MM.1S (cell line): Measurements from ENCODE around the gene NME3.

Experiments used
- DNase-seq: peaks from one replicate; pipeline ENCODE4 v3.0.0-alpha.2; 2015
- H2AFZ ChIP-seq: fragments of 300-600 bp; sonication (generic); 2 replicates; pipeline ENCODE4 v1.6.0; 2016; ENCODE audit warnings: antibody characterized with exemption, low read length
- H3F3A ChIP-seq: fragments of 300-600 bp; sonication (generic); 2 replicates; pipeline ENCODE4 v1.6.1; 2016; ENCODE audit warnings: mild to moderate bottlenecking, antibody characterized with exemption, low read length, moderate library complexity, mixed read lengths; ENCODE audit not compliant: insufficient read depth
- H3K27ac ChIP-seq: fragments of 300-600 bp; sonication (generic); 2 replicates; pipeline ENCODE4 v1.5.1; 2016; ENCODE audit warnings: mild to moderate bottlenecking, low read length
- H3K27me3 ChIP-seq: fragments of 300-600 bp; sonication (generic); replicated peaks from 2 replicates; pipeline ENCODE4 v1.6.0; 2016; ENCODE audit warnings: low read length; ENCODE audit not compliant: insufficient read depth
- H3K36me3 ChIP-seq: fragments of 300-600 bp; sonication (generic); replicated peaks from 2 replicates; pipeline ENCODE4 v1.6.1; 2016; ENCODE audit warnings: mild to moderate bottlenecking, low read length, mixed read lengths; ENCODE audit not compliant: insufficient read depth
- H3K4me1 ChIP-seq: fragments of 300-600 bp; sonication (generic); 2 replicates; pipeline ENCODE4 v1.6.1; 2016; ENCODE audit warnings: low read length, mixed read lengths
- H3K4me2 ChIP-seq: fragments of 300-600 bp; sonication (generic); 2 replicates; pipeline ENCODE4 v1.6.0; 2016; ENCODE audit warnings: low read depth, low read length
- H3K4me3 ChIP-seq: fragments of 300-600 bp; sonication (generic); 2 replicates; pipeline ENCODE4 v1.5.1; 2016; ENCODE audit warnings: low read length, mixed read lengths
- H3K79me2 ChIP-seq: fragments of 300-600 bp; sonication (generic); 2 replicates; pipeline ENCODE4 v1.6.1; 2016; ENCODE audit warnings: mixed run types, low read length, mixed read lengths
- H3K9ac ChIP-seq: fragments of 300-600 bp; sonication (generic); 2 replicates; pipeline ENCODE4 v1.6.1; 2016; ENCODE audit warnings: low read length, mixed read lengths
- H3K9me2 ChIP-seq: fragments of 300-600 bp; sonication (generic); replicated peaks from 2 replicates; pipeline ENCODE4 v1.6.1; 2016; ENCODE audit warnings: mild to moderate bottlenecking, low read length, mixed read lengths; ENCODE audit not compliant: insufficient read depth
- H3K9me3 ChIP-seq: fragments of 300-600 bp; sonication (generic); replicated peaks from 2 replicates; pipeline ENCODE4 v1.6.1; 2016; ENCODE audit warnings: mild to moderate bottlenecking, low read length, mixed read lengths; ENCODE audit not compliant: insufficient read depth
- H4K20me1 ChIP-seq: fragments of 300-600 bp; sonication (generic); 2 replicates; pipeline ENCODE4 v1.6.1; 2016; ENCODE audit warnings: mild to moderate bottlenecking, low read length, moderate library complexity, mixed read lengths; ENCODE audit not compliant: insufficient read depth
- CTCF ChIP-seq: fragments of 300-600 bp; sonication (generic); IDR thresholded peaks from 2 replicates; pipeline ENCODE4 v1.5.1; 2016; ENCODE audit warnings: antibody characterized with exemption, low read length, mixed read lengths
- EZH2 ChIP-seq: fragments of 300-600 bp; sonication (generic); optimal IDR thresholded peaks from 2 replicates; pipeline ENCODE3; 2017; ENCODE audit warnings: low read depth, mild to moderate bottlenecking, antibody characterized with exemption, low read length, mixed read lengths
- EZH2phosphoT487 ChIP-seq: fragments of 300-600 bp; sonication (generic); IDR thresholded peaks from 2 replicates; pipeline ENCODE4 v1.6.1; 2018; ENCODE audit warnings: antibody characterized with exemption, low read length

NME3 gene

GRCh38 chr16:1794221-1794871, 23.0 kb upstream of the NME3 start:
- Histone ChIP-seq H4K20me1 (no peaks in the 10 kb centered on the region), H3K36me3 (no peaks in the 10 kb centered on the region), H3F3A (no peaks in the 10 kb centered on the region), H2AFZ (no peak overlapping the region), H3K9ac (no peak overlapping the region), H3K9me2 (no peaks in the 10 kb centered on the region), H3K9me3 (no peaks in the 10 kb centered on the region), H3K4me3 (no peak overlapping the region), H3K27me3 (no peaks in the 10 kb centered on the region), H3K27ac (no peak overlapping the region), H3K4me1 (no peaks in the 10 kb centered on the region), H3K4me2 (no peak overlapping the region), H3K79me2 (no peaks in the 10 kb centered on the region)
- TF ChIP-seq EZH2 (no peak), EZH2phosphoT487 (no peak), CTCF (no peak)
- DNase-seq = no peak

DNA sequence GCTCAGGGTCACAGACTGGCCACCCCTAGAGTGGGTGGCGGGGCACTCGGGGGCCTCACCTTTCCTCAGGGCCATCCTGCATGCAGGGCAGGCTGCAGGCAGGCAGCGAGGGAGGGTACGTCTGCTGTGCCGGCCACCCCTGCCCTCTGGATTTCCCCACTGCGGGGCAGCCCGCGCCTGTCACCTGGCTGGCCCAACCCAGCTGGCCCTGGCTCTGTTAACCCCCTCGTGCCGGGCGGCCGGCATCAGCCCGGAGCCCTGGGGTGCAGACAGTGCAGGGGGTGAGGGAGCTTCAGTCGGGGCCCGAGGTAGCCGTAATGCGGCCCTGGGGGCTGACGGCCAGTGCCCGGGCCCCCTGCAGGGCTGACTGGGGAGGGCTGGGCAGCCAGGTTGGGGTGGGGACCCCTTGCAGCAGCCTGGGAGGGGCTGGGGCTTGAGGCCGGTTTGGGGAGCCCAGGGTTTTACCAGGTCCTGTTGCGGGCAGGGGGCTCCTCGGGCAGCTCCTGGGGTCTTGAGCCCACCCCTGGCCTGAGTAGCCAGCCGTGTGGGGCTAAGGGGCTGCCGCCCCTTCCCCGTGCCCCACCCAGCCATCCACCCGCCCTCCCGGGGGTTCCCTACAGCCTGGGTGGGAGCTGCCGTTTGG, 22.4 kb upstream of the NME3 start, which contains the start of gene IGFALS:
IGFALS (minus strand) TSS at position 128 of the 643 bp plus-strand sequence; CDS start at position 75, 53 bp downstream.
- Histone ChIP-seq H3K79me2 (no peaks in the 10 kb centered on the region), H3K9me2 (no peaks in the 10 kb centered on the region), H3K9me3 (no peaks in the 10 kb centered on the region), H3K9ac (no peak within 1 kb of the TSS), H3K4me1 (no peaks in the 10 kb centered on the region), H3K27me3 (no peaks in the 10 kb centered on the region), H3F3A (no peaks in the 10 kb centered on the region), H3K36me3 (no peaks in the 10 kb centered on the region), H3K4me2 (no peak within 1 kb of the TSS), H3K27ac (no peak within 1 kb of the TSS), H2AFZ (no peak within 1 kb of the TSS), H4K20me1 (no peaks in the 10 kb centered on the region), H3K4me3 (no peak within 1 kb of the TSS)
- no peak for DNase-seq
- no peak for TF ChIP-seq EZH2phosphoT487
- TF ChIP-seq EZH2 = no peak
- TF ChIP-seq CTCF = no peak

GRCh38 chr16:1792836-1793577, 21.7 kb upstream of the NME3 start:
- no peaks in the 10 kb centered on the region for H3K27me3 ChIP-seq

More at GRCh38 chr16:1792836-1793577, 21.7 kb upstream of the NME3 start:
- Histone ChIP-seq H3K4me2 (no peak overlapping the region), H3F3A (no peaks in the 10 kb centered on the region), H2AFZ (no peak overlapping the region), H3K4me3 (no peak overlapping the region), H3K36me3 (no peaks in the 10 kb centered on the region), H3K9ac (no peak overlapping the region), H3K9me2 (no peaks in the 10 kb centered on the region), H3K79me2 (no peaks in the 10 kb centered on the region), H3K27ac (no peak overlapping the region), H4K20me1 (no peaks in the 10 kb centered on the region), H3K9me3 (no peaks in the 10 kb centered on the region), H3K4me1 (no peaks in the 10 kb centered on the region)
- DNase-seq = no peak
- no peak for TF ChIP-seq EZH2phosphoT487
